ENCODE data around the gene MOV10.

DNA sequence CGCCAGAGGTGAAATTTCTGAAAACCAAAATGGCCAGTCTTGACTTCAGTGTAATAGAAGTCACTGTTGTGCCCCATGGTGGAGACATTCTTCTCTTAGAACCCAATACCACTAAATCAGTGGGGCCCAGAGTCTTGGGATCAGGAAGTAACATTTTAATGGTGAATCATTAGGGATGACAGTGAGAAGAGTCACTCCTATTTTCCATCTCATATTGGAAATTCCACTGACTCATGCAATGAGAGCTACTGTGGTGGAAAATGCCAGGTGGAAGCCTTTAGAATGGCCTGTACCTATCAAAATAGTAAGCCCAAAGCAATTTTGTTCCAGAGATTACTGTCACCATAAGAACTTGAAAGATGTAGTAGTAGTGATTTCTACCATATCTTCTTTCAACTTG lies 61.3 kb downstream of the MOV10 start:
- TF ChIP-seq, protein P1, sequence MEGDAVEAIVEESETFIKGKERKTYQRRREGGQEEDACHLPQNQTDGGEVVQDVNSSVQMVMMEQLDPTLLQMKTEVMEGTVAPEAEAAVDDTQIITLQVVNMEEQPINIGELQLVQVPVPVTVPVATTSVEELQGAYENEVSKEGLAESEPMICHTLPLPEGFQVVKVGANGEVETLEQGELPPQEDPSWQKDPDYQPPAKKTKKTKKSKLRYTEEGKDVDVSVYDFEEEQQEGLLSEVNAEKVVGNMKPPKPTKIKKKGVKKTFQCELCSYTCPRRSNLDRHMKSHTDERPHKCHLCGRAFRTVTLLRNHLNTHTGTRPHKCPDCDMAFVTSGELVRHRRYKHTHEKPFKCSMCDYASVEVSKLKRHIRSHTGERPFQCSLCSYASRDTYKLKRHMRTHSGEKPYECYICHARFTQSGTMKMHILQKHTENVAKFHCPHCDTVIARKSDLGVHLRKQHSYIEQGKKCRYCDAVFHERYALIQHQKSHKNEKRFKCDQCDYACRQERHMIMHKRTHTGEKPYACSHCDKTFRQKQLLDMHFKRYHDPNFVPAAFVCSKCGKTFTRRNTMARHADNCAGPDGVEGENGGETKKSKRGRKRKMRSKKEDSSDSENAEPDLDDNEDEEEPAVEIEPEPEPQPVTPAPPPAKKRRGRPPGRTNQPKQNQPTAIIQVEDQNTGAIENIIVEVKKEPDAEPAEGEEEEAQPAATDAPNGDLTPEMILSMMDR (IDR thresholded peaks at IDR 0.05) = no peak
- no peak for TF ChIP-seq EZH2 (IDR thresholded peaks at IDR 0.05; ENCODE audit: borderline replicate concordance, insufficient read depth, low read depth, low read length, poor library complexity, severe bottlenecking)
